IMR-90 (cell line): Measurements from ENCODE around the gene SLC48A1. TPM values are rescaled to one million over a fixed set of nuclear protein-coding genes. Genes with fewer than 3 reads are reported as not detected.

Experiments used
- ATAC-seq: fragments of 200-7000 bp; cut with Tn5 transposase; 2 replicates; pipeline ENCODE4 v1.9.1; 2020; ENCODE audit warnings: low read depth, mild to moderate bottlenecking, moderate library complexity
- BruUV-seq: library from RNA; stranded (reverse); fragments of 400-500 nt; replicated peaks from 2 replicates; lab custom pipeline; 2021; lab: Mats Ljungman, UMichigan
- CTCF ChIA-PET: fragments of 300-600 bp; formaldehyde crosslinking; extraction: SDS; loops from one replicate; lab custom pipeline; 2021; ENCODE audit warnings: antibody characterized with exemption; lab: Yijun Ruan, JAX
- POLR2A ChIA-PET: fragments of 300-600 bp; sonication (Branson Sonifier 250); formaldehyde crosslinking; loops from one replicate; lab custom pipeline; 2022; ENCODE audit warnings: antibody characterized with exemption; ENCODE audit not compliant: unreplicated experiment; lab: Charles Lee
- DNase-seq: peaks from one replicate; pipeline ENCODE4 v3.0.0; 2013
- H2AFZ ChIP-seq: replicated peaks from 2 replicates; pipeline ENCODE3; 2013; ENCODE audit warnings: low read length, mild to moderate bottlenecking; ENCODE audit not compliant: poor library complexity
- H2AK5ac ChIP-seq: 2 replicates; pipeline ENCODE4 v1.6.1; 2013; ENCODE audit warnings: low read depth, low read length, inconsistent platforms
- H2AK9ac ChIP-seq: replicated peaks from 2 replicates; pipeline ENCODE3; 2013; ENCODE audit warnings: mild to moderate bottlenecking, low read depth, low read length, moderate library complexity; ENCODE audit not compliant: poor library complexity
- H2BK120ac ChIP-seq: 2 replicates; pipeline ENCODE4 v1.6.1; 2013; ENCODE audit warnings: low read depth, low read length, inconsistent platforms
- H2BK15ac ChIP-seq: 3 replicates; pipeline ENCODE4 v1.6.1; 2013; ENCODE audit warnings: low read depth, low read length, inconsistent platforms
- H2BK20ac ChIP-seq: 2 replicates; pipeline ENCODE4 v1.6.1; 2013; ENCODE audit warnings: low read depth, mild to moderate bottlenecking, inconsistent platforms, low read length, moderate library complexity
- H2BK5ac ChIP-seq: 2 replicates; pipeline ENCODE4 v1.6.1; 2013; ENCODE audit warnings: mild to moderate bottlenecking, low read depth, low read length, inconsistent platforms; ENCODE audit not compliant: poor library complexity, severe bottlenecking
- H3K14ac ChIP-seq: replicated peaks from 2 replicates; pipeline ENCODE4 v1.6.1; 2013; ENCODE audit warnings: low read depth, low read length, inconsistent platforms
- H3K18ac ChIP-seq: 2 replicates; pipeline ENCODE4 v1.6.1; 2013; ENCODE audit warnings: low read depth, low read length, control low read depth
- H3K23ac ChIP-seq: 2 replicates; pipeline ENCODE4 v1.6.1; 2013; ENCODE audit warnings: low read depth, low read length, inconsistent platforms
- H3K27ac ChIP-seq: 2 replicates; pipeline ENCODE4 v1.5.1; 2013; ENCODE audit warnings: mild to moderate bottlenecking, control low read depth, low read length; ENCODE audit not compliant: insufficient read depth
- H3K27me3 ChIP-seq: 2 replicates; pipeline ENCODE4 v1.6.1; 2013; ENCODE audit warnings: low read length; ENCODE audit not compliant: control insufficient read depth, insufficient read depth
- H3K36me3 ChIP-seq: 2 replicates; pipeline ENCODE4 v1.6.1; 2013; ENCODE audit warnings: low read length, mixed read lengths; ENCODE audit not compliant: control insufficient read depth, insufficient read depth
- H3K4ac ChIP-seq: 2 replicates; pipeline ENCODE4 v1.6.1; 2013; ENCODE audit warnings: low read depth, low read length, inconsistent platforms
- H3K4me1 ChIP-seq: 2 replicates; pipeline ENCODE4 v1.6.1; 2013; ENCODE audit warnings: low read length, mixed read lengths; ENCODE audit not compliant: control insufficient read depth, insufficient read depth
- H3K4me2 ChIP-seq: 2 replicates; pipeline ENCODE4 v1.6.1; 2013; ENCODE audit warnings: low read depth, mild to moderate bottlenecking, control low read depth, low read length, moderate library complexity
- H3K4me3 ChIP-seq: 2 replicates; pipeline ENCODE4 v1.5.1; 2013; ENCODE audit warnings: low read depth, mild to moderate bottlenecking, control low read depth, low read length, moderate library complexity; ENCODE audit not compliant: insufficient read depth
- H3K56ac ChIP-seq: 2 replicates; pipeline ENCODE4 v1.6.1; 2013; ENCODE audit warnings: low read length, inconsistent platforms; ENCODE audit not compliant: insufficient read depth; ENCODE audit errors: extremely low read depth
- H3K79me1 ChIP-seq, 2 experiments: 2 replicates each; pipeline ENCODE4 v1.6.1; 2013; ENCODE audit warnings: low read length in 2 of 2, inconsistent platforms in 1 of 2, low read depth in 1 of 2
- H3K9ac ChIP-seq: 2 replicates; pipeline ENCODE4 v1.6.1; 2013; ENCODE audit warnings: low read depth, low read length, control low read depth
- H3K9me1 ChIP-seq: 2 replicates; pipeline ENCODE4 v1.6.1; 2013; ENCODE audit warnings: low read length, inconsistent platforms; ENCODE audit not compliant: insufficient read depth
- H3K9me3 ChIP-seq: 2 replicates; pipeline ENCODE4 v1.6.1; 2013; ENCODE audit warnings: low read length; ENCODE audit not compliant: control insufficient read depth, insufficient read depth
- H4K20me1 ChIP-seq: 2 replicates; pipeline ENCODE4 v1.6.1; 2013; ENCODE audit warnings: low read length, inconsistent platforms; ENCODE audit not compliant: insufficient read depth
- H4K5ac ChIP-seq: 2 replicates; pipeline ENCODE4 v1.6.1; 2013; ENCODE audit warnings: mild to moderate bottlenecking, low read depth, low read length, control low read depth
- H4K8ac ChIP-seq, 2 experiments: 2 replicates each; pipeline ENCODE4 v1.6.1; 2013; ENCODE audit warnings: low read depth in 2 of 2, low read length in 2 of 2, control low read depth in 1 of 2, inconsistent platforms in 1 of 2
- H4K91ac ChIP-seq: 2 replicates; pipeline ENCODE4 v1.6.1; 2013; ENCODE audit warnings: low read depth, low read length, inconsistent platforms; ENCODE audit not compliant: insufficient read depth
- CHD1 ChIP-seq: IDR thresholded peaks from 2 replicates; pipeline ENCODE4 v1.6.1; 2012; ENCODE audit warnings: low read depth, low read length, improper control_type of control experiment
- MAZ ChIP-seq: IDR thresholded peaks from 2 replicates; pipeline ENCODE4 v1.6.1; 2012; ENCODE audit warnings: low read depth, mild to moderate bottlenecking, low read length, improper control_type of control experiment, moderate library complexity, borderline replicate concordance
- WGBS, 2 experiments: methylation state at CpG; one replicate each; pipeline versions ENCODE4 v1.1.5 to v1.1.7; 2013; ENCODE audit warnings: missing lambda C conversion rate in 2 of 2; ENCODE audit not compliant: insufficient read length in 1 of 2; ENCODE audit errors: extremely low coverage in 2 of 2; 5-methylcytosine and 5-hydroxymethylcytosine counted together
- dilution Hi-C: fragments of 300-500 bp; cut with HindIII; formaldehyde crosslinking; loops from one replicate; pipeline ENCODE4 v1.14.3; 2018; ENCODE audit warnings: low sequenced_read_pairs; ENCODE audit not compliant: unreplicated experiment
- in situ Hi-C: fragments of 300-500 bp; cut with MboI; formaldehyde crosslinking; loops from 3 replicates; pipeline ENCODE4 v1.14.3; 2019; ENCODE audit warnings: low sequenced_read_pairs, inconsistent platforms, mixed read lengths
- intact Hi-C: fragments of 100-400 bp; cut with micrococcal nuclease; formaldehyde crosslinking; loops from 2 replicates; pipeline ENCODE4 v1.10.0; 2022
- polyA plus RNA-seq, 3 experiments: library from polyadenylated mRNA; depleted of rRNA; stranded (reverse); fragments of >200 nt; gene quantifications; 2 replicates each; pipeline ENCODE4 v1.2.3, GENCODE V29; 2012; ENCODE audit warnings: low replicate concordance in 1 of 3
- total RNA-seq: library from RNA; depleted of rRNA; stranded (reverse); fragments of >200 nt; gene quantifications from 2 replicates; pipeline ENCODE4 v1.2.3, GENCODE V29; 2012

Gene SLC48A1
- total and polyA plus RNA-seq, 2 of the 4 experiments (the other 2 are of a cell fraction) = 4.8 to 5.9 TPM

GRCh38 chr12:47786662-47787280 lies 13.7 kb downstream of the SLC48A1 start:
- ATAC-seq = no peak
- ChIA-PET POLR2A (no interaction called here), CTCF (no interaction called here)
- Histone ChIP-seq H3K27ac (no peak overlapping the region), H3K9me1 (no peaks in the 10 kb centered on the region), H2AFZ (no peak overlapping the region), H2BK5ac (no peak overlapping the region), H3K27me3 (no peaks in the 10 kb centered on the region), H3K56ac (no peak overlapping the region), H3K79me1 (peaks cover 0 to 20% of the 10 kb centered on the region in 2 experiments), H3K4me1 (no peaks in the 10 kb centered on the region), H3K4me3 (no peak overlapping the region), H3K9ac (no peak overlapping the region), H2BK120ac (no peak overlapping the region), H3K9me3 (no peaks in the 10 kb centered on the region), H4K91ac (no peak overlapping the region), H3K14ac (no peak overlapping the region), H3K23ac (no peak overlapping the region), H3K4me2 (no peak overlapping the region), H4K20me1 (peaks cover 11% of the 10 kb centered on the region; the same call in 1 of the 2 replicates), H2AK5ac (no peak overlapping the region), H2AK9ac (no peak overlapping the region), H3K18ac (no peak overlapping the region), H2BK20ac (no peak overlapping the region), H2BK15ac (no peak overlapping the region), H4K5ac (no peak overlapping the region), H4K8ac (no peak overlapping the region), H3K36me3 (peaks cover 84% of the 10 kb centered on the region), H3K4ac (no peak overlapping the region)
- intact Hi-C loops (no loop called here), dilution Hi-C loops (loop anchor here (10.0 kb wide), 1 partner anchor 58 kb away; no protein-coding TSS in a partner anchor), in situ Hi-C loops (loop anchor here (5.0 kb wide), 1 partner anchor 41 kb away; no protein-coding TSS in a partner anchor)
- 95% methylated on average over 4 of the region's 10 CpGs; no CpG with 5 or more reads in 1 of the 2 experiments for WGBS, 2 experiments
- no peak for TF ChIP-seq CHD1
- no peak for TF ChIP-seq MAZ
- BruUV-seq = no TSS peak
- DNase-seq = no peak
